ENCODE results near the gene MRPL37. TPM values are rescaled to one million over a fixed set of nuclear protein-coding genes. Genes with fewer than 3 reads are reported as not detected.
A peak's percentile ranks its signal among the peaks of the same experiment; 100 is the strongest.
"Not testable (repeated sequence)": the region's sequence is repeated elsewhere in the genome, so short reads cannot be mapped to it uniquely, and the experiment has no call there.

The MRPL37 gene
- total and polyA plus RNA-seq, 5 donors from 2014 or later: 34.5 to 66.7 (median 64.6) TPM

DNA sequence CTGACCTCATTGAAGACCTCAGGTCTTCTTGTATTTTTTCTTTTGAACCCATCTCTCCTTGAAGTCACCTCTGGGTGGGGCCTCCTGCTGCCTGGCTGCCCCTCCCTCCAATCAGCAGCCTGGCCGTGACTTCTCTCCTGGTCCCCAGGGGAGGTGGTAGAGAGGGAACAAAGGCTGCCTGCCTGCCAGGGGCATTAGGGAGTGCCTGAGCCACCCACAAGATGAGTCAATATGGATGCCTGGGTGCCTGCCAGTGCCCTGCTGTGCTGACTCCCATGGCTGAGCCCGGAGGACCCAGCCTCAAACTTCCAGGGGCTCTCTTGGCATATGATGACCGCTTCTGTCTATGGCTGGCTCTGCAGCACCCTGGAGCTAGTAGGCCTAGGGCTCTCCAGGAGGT lies 41.9 kb upstream of the MRPL37 start:
- no peaks in the 10 kb centered on the region for H3K36me3 Mint-ChIP-seq
- Histone ChIP-seq H3K36me3 (ENCODE audit: control insufficient read depth, insufficient read depth, low read length) (no peaks in the 10 kb centered on the region), H3K4me1 (ENCODE audit: control insufficient read depth, insufficient read depth, low read length, poor library complexity, severe bottlenecking) (no peaks in the 10 kb centered on the region), H3K9me3 (ENCODE audit: control insufficient read depth in 2 of 2, low read length in 2 of 2) (no peaks in the 10 kb centered on the region), H3K27me3 (ENCODE audit: control insufficient read depth, insufficient read depth, low read length) (no peaks in the 10 kb centered on the region), H3K27ac (ENCODE audit: insufficient read depth, low read length, poor library complexity, severe bottlenecking) (no peak overlapping the region), H3K4me3 (ENCODE audit: low read depth, low read length) (no peak overlapping the region)
- H3K9me3 Mint-ChIP-seq: no peaks in the 10 kb centered on the region
- peaks cover 4% of the 10 kb centered on the region for H3K27me3 Mint-ChIP-seq
- no peak for DNase-seq
- H3K27ac Mint-ChIP-seq: no peak overlapping the region
- no peak for ATAC-seq (ENCODE audit: low read depth in 2 of 2)
- no peaks in the 10 kb centered on the region for H3K4me1 Mint-ChIP-seq
- no peak overlapping the region for H3K4me3 Mint-ChIP-seq

GRCh38 chr1:54159733-54160316 lies 40.1 kb upstream of the MRPL37 start:
- Mint-ChIP-seq H3K9me3 (no peaks in the 10 kb centered on the region), H3K27ac (no peak overlapping the region), H3K4me1 (no peaks in the 10 kb centered on the region), H3K4me3 (no peak overlapping the region), H3K27me3 (peaks cover 4% of the 10 kb centered on the region), H3K36me3 (peaks cover 3% of the 10 kb centered on the region)
- Histone ChIP-seq H3K4me1 (ENCODE audit: control insufficient read depth, insufficient read depth, low read length, poor library complexity, severe bottlenecking) (no peaks in the 10 kb centered on the region), H3K4me3 (ENCODE audit: low read depth, low read length) (no peak overlapping the region), H3K36me3 (ENCODE audit: control insufficient read depth, insufficient read depth, low read length) (no peaks in the 10 kb centered on the region), H3K9me3 (ENCODE audit: control insufficient read depth in 2 of 2, low read length in 2 of 2) (no peaks in the 10 kb centered on the region), H3K27me3 (ENCODE audit: control insufficient read depth, insufficient read depth, low read length) (no peaks in the 10 kb centered on the region), H3K27ac (ENCODE audit: insufficient read depth, low read length, poor library complexity, severe bottlenecking) (no peak overlapping the region)
- ATAC-seq (ENCODE audit: low read depth in 2 of 2) (no peak), DNase-seq (no peak)

DNA sequence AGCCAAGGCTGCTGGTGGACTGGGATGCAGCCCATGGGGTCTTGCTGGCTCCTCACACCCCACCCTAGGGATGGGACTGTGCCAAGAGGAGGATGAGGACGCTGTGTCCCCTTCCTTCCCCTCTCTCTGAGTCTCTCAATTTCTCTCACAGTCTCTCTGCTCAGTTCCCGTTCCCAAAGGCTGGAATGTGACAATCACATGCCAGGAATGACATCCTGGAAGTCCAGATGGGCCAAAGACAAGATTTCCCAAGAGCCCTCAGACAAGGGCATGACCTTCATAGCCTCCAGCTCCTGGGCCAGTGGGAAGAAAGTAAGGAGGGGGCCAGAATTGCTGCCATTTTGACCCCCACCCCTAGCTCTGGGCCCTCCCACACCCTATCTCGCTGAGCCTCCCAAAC lies 39.6 kb upstream of the MRPL37 start:
- Mint-ChIP-seq H3K27ac (no peak overlapping the region), H3K9me3 (no peaks in the 10 kb centered on the region), H3K27me3 (peaks cover 4% of the 10 kb centered on the region), H3K4me1 (no peaks in the 10 kb centered on the region), H3K4me3 (no peak overlapping the region), H3K36me3 (peaks cover 4% of the 10 kb centered on the region)
- H3K9me3 ChIP-seq (ENCODE audit: control insufficient read depth in 2 of 2, low read length in 2 of 2): no peaks in the 10 kb centered on the region
- no peaks in the 10 kb centered on the region for H3K36me3 ChIP-seq (ENCODE audit: control insufficient read depth, insufficient read depth, low read length)
- H3K27me3 ChIP-seq (ENCODE audit: control insufficient read depth, insufficient read depth, low read length): no peaks in the 10 kb centered on the region
- H3K27ac ChIP-seq (ENCODE audit: insufficient read depth, low read length, poor library complexity, severe bottlenecking): no peak overlapping the region
- no peak for ATAC-seq (ENCODE audit: low read depth in 2 of 2)
- no peak overlapping the region for H3K4me3 ChIP-seq (ENCODE audit: low read depth, low read length)
- DNase-seq: no peak
- no peaks in the 10 kb centered on the region for H3K4me1 ChIP-seq (ENCODE audit: control insufficient read depth, insufficient read depth, low read length, poor library complexity, severe bottlenecking)

DNA sequence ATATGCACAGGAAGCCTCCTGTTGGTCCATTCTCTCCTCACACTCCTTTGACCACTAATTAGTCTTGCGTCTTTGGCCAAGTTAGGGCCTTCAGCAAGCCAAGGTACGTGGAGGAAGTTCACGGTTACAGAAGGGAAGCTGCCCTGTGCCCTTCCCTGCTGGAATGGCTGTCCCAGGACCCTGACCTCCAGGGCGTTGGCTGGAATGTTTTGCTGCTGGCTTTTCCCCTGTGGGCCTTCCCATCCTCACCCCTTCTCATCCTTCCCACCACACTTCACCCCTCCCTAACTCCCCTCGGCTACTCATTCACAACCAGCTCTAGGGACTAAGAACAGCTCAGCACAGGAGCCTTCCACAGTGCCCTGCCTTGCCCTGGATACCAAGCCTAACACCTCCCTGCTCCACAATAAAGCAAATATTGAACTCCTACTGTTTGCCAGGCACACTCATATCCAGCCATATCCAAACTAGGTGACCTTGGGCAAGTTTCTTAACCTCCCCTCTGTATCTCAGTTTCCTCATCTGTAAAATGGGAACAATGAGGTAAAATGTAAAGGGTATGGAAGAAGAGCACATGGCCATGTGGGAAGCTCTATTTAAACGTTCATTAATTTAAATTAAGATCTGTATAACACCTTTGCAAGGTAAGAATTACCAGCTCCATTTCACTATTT lies 38.3 kb upstream of the MRPL37 start:
- H3K9me3 ChIP-seq (ENCODE audit: control insufficient read depth in 2 of 2, low read length in 2 of 2): no peaks in the 10 kb centered on the region
- no peak for DNase-seq
- ATAC-seq (ENCODE audit: low read depth in 2 of 2): no peak
- no peak overlapping the region for H3K4me3 ChIP-seq (ENCODE audit: low read depth, low read length)
- no peak overlapping the region for H3K27ac ChIP-seq (ENCODE audit: insufficient read depth, low read length, poor library complexity, severe bottlenecking)
- H3K4me3 Mint-ChIP-seq: no peak overlapping the region
- H3K27ac Mint-ChIP-seq: no peak overlapping the region
- no peaks in the 10 kb centered on the region for H3K36me3 ChIP-seq (ENCODE audit: control insufficient read depth, insufficient read depth, low read length)
- H3K4me1 ChIP-seq (ENCODE audit: control insufficient read depth, insufficient read depth, low read length, poor library complexity, severe bottlenecking): no peaks in the 10 kb centered on the region
- H3K27me3 ChIP-seq (ENCODE audit: control insufficient read depth, insufficient read depth, low read length): no peaks in the 10 kb centered on the region
- no peaks in the 10 kb centered on the region for H3K4me1 Mint-ChIP-seq
- H3K9me3 Mint-ChIP-seq: no peaks in the 10 kb centered on the region
- H3K36me3 Mint-ChIP-seq: peaks cover 7% of the 10 kb centered on the region
- H3K27me3 Mint-ChIP-seq: peaks cover 4% of the 10 kb centered on the region

DNA sequence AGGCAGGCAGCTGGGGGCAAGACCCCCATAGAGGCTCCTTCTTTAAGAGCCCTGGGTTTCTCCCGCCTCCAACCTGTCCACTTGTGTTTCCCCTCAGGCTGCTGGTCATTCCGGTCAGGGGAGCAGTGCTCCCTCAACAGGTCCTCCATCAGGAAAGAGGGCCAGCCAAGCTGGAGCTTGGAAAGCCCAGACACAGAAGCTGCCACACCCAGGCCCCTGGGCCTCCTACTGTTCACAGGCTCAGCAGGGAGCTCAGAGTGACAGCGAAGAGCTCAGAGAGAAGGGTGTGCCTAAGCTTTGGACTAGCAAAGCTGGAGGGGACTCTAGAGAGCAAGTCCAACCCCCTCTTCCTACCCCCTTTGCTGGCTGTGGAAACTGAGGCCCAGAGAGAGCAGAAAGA lies 36.9 kb upstream of the MRPL37 start:
- H3K36me3 ChIP-seq (ENCODE audit: control insufficient read depth, insufficient read depth, low read length): no peaks in the 10 kb centered on the region
- Mint-ChIP-seq H3K9me3 (no peaks in the 10 kb centered on the region), H3K36me3 (peaks cover 7% of the 10 kb centered on the region), H3K27ac (no peak overlapping the region), H3K27me3 (peaks cover 4% of the 10 kb centered on the region), H3K4me1 (no peaks in the 10 kb centered on the region), H3K4me3 (no peak overlapping the region)
- H3K9me3 ChIP-seq (ENCODE audit: control insufficient read depth in 2 of 2, low read length in 2 of 2): no peaks in the 10 kb centered on the region
- H3K4me1 ChIP-seq (ENCODE audit: control insufficient read depth, insufficient read depth, low read length, poor library complexity, severe bottlenecking): no peaks in the 10 kb centered on the region
- no peak overlapping the region for H3K4me3 ChIP-seq (ENCODE audit: low read depth, low read length)
- H3K27me3 ChIP-seq (ENCODE audit: control insufficient read depth, insufficient read depth, low read length): no peaks in the 10 kb centered on the region
- H3K27ac ChIP-seq (ENCODE audit: insufficient read depth, low read length, poor library complexity, severe bottlenecking): no peak overlapping the region
- DNase-seq (no peak), ATAC-seq (ENCODE audit: low read depth in 2 of 2) (no peak)

DNA sequence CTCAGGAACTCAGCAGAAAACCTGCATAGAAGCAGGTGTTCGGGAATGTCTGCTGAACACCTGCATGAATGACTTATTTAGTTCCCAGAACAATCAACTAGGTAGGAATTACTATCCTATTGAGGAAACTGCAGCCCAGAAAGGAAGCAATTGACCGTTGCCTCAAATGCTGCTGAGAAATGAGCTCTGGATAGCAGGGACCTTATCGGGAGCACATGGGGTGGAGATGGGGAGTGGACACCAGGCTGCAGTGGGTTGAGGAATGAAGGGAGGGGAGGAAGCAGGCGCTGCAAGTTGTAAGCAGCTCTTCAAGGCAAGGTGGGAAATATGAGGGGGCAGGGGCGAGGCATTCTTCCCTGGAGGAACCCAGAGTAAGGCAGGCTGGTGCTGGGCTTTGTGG lies 36.4 kb upstream of the MRPL37 start:
- no peak overlapping the region for H3K4me3 ChIP-seq (ENCODE audit: low read depth, low read length)
- H3K4me3 Mint-ChIP-seq: no peak overlapping the region
- no peaks in the 10 kb centered on the region for H3K9me3 ChIP-seq (ENCODE audit: control insufficient read depth in 2 of 2, low read length in 2 of 2)
- no peaks in the 10 kb centered on the region for H3K9me3 Mint-ChIP-seq
- no peaks in the 10 kb centered on the region for H3K4me1 Mint-ChIP-seq
- DNase-seq (no peak), ATAC-seq (ENCODE audit: low read depth in 2 of 2) (no peak)
- peak overlapping the region in 1 of 3 donors; percentile 53 for H3K27ac Mint-ChIP-seq
- H3K27me3 Mint-ChIP-seq: peaks cover 4% of the 10 kb centered on the region
- no peaks in the 10 kb centered on the region for H3K36me3 ChIP-seq (ENCODE audit: control insufficient read depth, insufficient read depth, low read length)
- no peaks in the 10 kb centered on the region for H3K27me3 ChIP-seq (ENCODE audit: control insufficient read depth, insufficient read depth, low read length)
- no peaks in the 10 kb centered on the region for H3K4me1 ChIP-seq (ENCODE audit: control insufficient read depth, insufficient read depth, low read length, poor library complexity, severe bottlenecking)
- H3K27ac ChIP-seq (ENCODE audit: insufficient read depth, low read length, poor library complexity, severe bottlenecking): no peak overlapping the region
- H3K36me3 Mint-ChIP-seq: peaks cover 7% of the 10 kb centered on the region

GRCh38 chr1:54165146-54165545 lies 34.8 kb upstream of the MRPL37 start:
- Histone ChIP-seq H3K27me3 (ENCODE audit: control insufficient read depth, insufficient read depth, low read length) (no peaks in the 10 kb centered on the region), H3K27ac (ENCODE audit: insufficient read depth, low read length, poor library complexity, severe bottlenecking) (no peak overlapping the region), H3K4me3 (ENCODE audit: low read depth, low read length) (no peak overlapping the region), H3K36me3 (ENCODE audit: control insufficient read depth, insufficient read depth, low read length) (no peaks in the 10 kb centered on the region), H3K9me3 (ENCODE audit: control insufficient read depth in 2 of 2, low read length in 2 of 2) (no peaks in the 10 kb centered on the region), H3K4me1 (ENCODE audit: control insufficient read depth, insufficient read depth, low read length, poor library complexity, severe bottlenecking) (no peaks in the 10 kb centered on the region)
- no peak for ATAC-seq (ENCODE audit: low read depth in 2 of 2)
- Mint-ChIP-seq H3K4me1 (no peaks in the 10 kb centered on the region), H3K4me3 (no peak overlapping the region), H3K36me3 (peaks cover 7% of the 10 kb centered on the region), H3K27ac (no peak overlapping the region), H3K9me3 (no peaks in the 10 kb centered on the region), H3K27me3 (peaks cover 4% of the 10 kb centered on the region)
- DNase-seq: no peak

GRCh38 chr1:54166357-54166756 lies 33.6 kb upstream of the MRPL37 start:
- H3K27me3 Mint-ChIP-seq; H3K27ac ChIP-seq (ENCODE audit: insufficient read depth, low read length, poor library complexity, severe bottlenecking); H3K27ac Mint-ChIP-seq; H3K4me1 Mint-ChIP-seq; H3K36me3 ChIP-seq (ENCODE audit: control insufficient read depth, insufficient read depth, low read length); ATAC-seq (ENCODE audit: low read depth in 2 of 2); H3K4me1 ChIP-seq (ENCODE audit: control insufficient read depth, insufficient read depth, low read length, poor library complexity, severe bottlenecking); H3K27me3 ChIP-seq (ENCODE audit: control insufficient read depth, insufficient read depth, low read length); H3K4me3 ChIP-seq (ENCODE audit: low read depth, low read length); H3K4me3 Mint-ChIP-seq; H3K9me3 ChIP-seq (ENCODE audit: control insufficient read depth in 2 of 2, low read length in 2 of 2); H3K9me3 Mint-ChIP-seq; DNase-seq: not testable (repeated sequence)
- H3K36me3 Mint-ChIP-seq: peaks cover 11% of the 10 kb centered on the region

All from CD4-positive, CD25-positive, alpha-beta regulatory T cell (primary cell).